ENCODE data around the gene ARID3C.
A peak's percentile ranks its signal among the peaks of the same experiment; 100 is the strongest.

The ARID3C gene

DNA sequence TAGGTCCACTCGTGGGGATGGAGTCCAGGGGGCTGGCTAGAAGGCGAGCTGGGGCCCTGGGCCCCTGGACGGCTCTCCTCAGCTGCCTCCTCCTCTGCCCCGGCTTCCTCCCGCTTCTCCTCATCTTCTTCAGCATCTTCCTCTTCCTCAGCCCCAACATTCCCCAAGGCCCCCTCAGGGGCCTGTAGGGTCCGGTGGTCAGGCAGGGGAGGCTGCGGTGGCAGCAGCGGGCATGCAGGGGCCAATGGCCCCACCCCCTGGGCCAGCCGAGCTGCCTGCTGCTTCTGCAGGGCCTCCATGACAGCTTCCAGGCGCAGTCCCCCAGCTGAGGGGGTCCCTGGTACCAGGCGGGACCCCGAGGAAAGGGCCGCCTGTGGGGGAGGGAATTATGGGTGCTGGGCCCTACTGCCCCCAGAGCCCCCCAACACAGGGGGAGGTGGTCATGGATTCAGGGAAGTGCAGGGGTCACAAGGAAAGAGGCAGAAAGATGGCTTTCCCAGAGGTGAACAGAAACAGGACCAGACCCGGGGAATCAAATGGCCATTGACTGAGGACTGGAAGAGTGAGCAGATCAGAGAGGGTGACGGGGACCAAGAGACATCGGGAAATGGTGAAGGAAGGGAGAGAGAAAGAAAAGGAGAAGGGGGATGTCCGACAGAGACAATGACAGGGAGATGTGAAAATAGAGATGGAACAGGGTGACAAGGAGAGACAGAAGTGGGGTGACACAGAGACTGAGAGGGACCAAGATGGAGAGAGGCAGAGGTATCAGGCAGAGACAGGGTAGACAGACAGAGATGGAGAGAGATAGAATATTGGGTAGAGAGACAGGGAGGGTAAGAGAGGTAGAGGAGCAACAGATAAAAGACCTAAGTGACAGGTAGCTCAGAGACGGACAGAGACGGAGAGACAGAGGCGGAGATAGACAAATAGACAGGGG, 880 bp downstream of the ARID3C start:
- no peak for DNase-seq (ENCODE audit: low read depth, low spot score)

DNA sequence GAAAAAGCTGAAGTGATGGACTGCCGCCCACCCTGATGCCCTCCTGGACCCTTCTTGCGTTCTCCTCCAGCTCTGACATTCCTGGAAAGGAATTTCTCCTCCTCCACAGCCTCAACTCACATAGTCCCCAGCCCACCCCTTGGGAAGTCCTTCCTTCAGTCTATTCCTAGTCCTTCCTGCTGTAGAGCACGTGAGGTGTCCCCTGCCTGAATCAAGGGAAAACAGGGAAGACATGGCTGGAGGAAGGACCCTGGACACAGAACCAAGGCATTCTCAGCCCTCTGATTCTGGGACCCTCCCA, 3.7 kb downstream of the ARID3C start:
- no peak for DNase-seq (ENCODE audit: low read depth, low spot score)

- DNase-seq (ENCODE audit: low read depth, low spot score) = no peak
Measured at GRCh38 chr9:34624475-34625185, 4.2 kb downstream of the ARID3C start.

DNA sequence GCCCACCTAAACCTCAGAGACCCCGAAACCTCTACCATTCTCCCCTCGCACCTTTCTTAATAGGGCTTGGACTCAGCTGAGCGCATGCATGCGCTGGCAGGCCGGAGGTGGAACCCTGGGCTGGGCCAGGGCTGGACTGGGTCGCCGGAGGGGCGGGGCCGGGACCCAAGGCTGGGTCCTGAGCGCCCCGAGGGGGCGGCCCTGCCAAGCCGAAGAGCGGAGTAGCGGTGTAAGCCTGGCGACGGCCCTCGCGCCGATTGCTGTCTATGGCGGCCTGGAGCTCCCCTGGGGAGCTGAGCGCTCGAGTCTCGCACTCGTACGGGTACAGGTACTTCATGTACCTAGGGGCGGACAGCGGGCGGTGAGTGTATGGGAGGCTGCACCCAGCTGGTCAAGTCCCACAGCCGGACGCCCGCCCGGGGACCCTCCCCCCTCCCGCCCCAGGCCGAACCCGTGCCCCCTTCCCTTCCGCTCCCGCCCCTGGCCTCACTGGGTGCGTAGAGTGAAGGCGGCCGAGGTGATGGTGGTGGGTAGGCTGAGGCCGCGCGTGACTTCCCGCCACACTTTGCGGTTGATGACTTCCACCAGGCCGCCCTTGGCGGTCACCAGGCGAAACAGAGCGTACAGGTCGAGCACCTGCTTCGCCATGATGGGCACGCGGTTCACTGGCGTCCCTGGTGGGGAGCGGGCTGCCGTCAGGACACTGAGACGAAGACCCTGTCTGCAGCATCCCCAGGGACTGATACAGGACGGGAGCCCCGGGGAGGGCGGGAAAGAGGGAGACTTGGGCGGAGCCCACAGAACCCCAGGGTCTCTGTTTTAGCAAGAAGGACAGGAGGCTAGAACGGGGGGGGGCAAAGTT, 5.3 kb downstream of the ARID3C start:
- DNase-seq (ENCODE audit: low read depth, low spot score) = no peak

DNA sequence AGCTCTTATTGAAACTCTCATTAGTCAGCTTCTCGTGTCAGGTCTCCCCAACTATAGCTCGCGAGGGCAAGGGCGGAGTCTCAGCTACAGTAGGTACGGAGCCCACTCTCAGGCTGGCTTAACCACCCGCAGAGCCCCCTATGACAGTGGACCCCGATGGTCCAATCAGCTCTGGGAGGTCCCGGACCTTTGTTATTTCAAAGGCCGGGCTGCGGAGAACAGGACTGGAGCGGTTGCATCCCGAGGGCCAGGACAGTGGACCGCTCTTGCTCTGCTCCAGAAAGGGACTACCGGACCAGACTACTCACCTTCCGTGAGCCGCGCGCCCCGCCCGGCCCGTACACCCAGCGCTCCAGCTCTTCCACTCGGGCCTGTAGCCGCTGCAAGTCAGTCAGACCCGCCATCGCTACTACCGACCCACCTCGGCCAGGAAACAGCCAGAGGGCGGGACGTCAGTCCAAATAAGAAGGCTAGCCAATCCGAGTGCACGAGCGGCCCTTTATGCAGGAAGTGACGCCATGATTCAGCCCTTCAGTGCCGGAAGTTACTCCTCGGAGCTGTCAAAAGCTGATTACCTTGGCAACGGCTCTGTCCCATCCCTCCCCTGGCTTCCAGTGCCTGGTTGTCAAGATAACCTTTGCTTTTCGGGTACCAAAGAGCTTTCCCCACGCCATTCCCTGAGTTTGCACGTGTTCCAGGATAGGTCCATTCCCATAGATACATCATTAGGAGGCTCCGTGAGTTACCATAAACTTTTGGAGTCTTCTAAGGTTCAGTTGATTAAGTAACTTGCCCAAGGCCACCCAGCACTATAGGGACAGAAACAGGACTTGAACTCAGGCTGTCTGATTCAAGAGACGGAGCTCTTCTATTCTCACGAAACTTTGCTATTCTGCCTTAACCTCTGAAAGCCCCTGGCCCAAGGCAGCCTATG, 8.5 kb downstream of the ARID3C start, which contains the start of gene DCTN3:
DCTN3 (minus strand) TSS at position 435 of the 934 bp plus-strand sequence; CDS start at position 404, 31 bp downstream.
- peak; percentile 73 for DNase-seq (ENCODE audit: low read depth, low spot score)

- no peak for DNase-seq (ENCODE audit: low read depth, low spot score)
Measured at GRCh38 chr9:34615132-34615531, 13.7 kb downstream of the ARID3C start.

DNA sequence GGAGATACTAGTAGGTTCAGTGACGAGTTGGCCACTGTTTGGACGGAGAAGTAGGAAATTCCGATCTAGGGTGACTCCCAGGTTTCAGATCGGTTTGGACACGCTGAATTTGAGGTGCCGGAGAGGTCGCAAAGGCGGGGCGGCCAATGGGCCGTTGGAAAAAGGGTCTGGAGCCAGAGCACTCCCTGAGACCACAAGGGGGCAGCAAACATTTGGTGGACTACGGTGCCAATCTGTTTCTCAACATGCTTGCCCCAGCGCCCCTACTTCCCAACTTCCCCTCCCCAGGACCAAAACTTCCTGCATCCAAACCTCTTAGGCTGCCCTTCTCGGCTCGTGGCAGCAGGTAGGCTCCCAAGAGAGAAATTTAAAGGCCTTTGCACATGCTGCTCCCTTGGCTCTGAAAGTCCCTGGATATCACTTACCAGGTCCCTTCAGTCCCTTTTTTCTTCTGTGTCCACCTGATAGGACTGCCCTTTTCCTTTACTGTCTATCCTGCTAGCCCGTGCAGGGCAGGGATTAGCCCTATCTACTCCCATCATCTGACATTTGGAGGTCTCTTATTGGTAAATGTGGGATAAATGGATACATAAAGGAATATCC, 16.0 kb downstream of the ARID3C start:
- DNase-seq (ENCODE audit: low read depth, low spot score) = no peak

GRCh38 chr9:34611811-34612787, 16.8 kb downstream of the ARID3C start, which contains the start of gene RPP25L:
RPP25L (minus strand) TSS chr9:34612097; CDS start chr9:34611296, 801 bp downstream.
- DNase-seq (ENCODE audit: low read depth, low spot score) = peak; percentile 26

GRCh38 chr9:34611251-34611810, 17.5 kb downstream of the ARID3C start:
- DNase-seq (ENCODE audit: low read depth, low spot score) = no peak

- no peak for DNase-seq (ENCODE audit: low read depth, low spot score)
Measured at GRCh38 chr9:34610434-34611206, 18.2 kb downstream of the ARID3C start.

DNA sequence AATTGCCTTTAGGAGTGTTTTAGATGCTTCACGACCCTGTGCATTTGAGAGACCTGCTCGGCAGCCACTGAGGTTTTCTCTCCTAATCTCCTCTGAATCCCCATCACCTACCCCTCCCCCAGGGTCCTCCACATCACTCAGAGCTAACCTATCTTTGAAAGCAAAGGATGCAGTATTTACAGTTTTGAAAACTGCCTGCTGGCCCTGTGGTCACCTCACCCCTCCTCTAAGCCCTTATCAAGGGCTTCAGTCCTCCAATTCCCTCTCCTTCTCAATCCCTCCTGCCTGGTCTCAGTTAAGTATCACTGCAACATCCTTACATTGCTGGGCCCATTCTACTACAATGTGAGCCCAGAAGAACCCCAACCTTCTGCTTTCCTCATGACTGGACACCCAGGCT, 21.5 kb downstream of the ARID3C start:
- no peak for DNase-seq (ENCODE audit: low read depth, low spot score)

GRCh38 chr9:34606905-34607304, 22.0 kb downstream of the ARID3C start:
- DNase-seq (ENCODE audit: low read depth, low spot score) = no peak

- DNase-seq (ENCODE audit: low read depth, low spot score) = no peak
Measured at GRCh38 chr9:34606190-34606589, 22.7 kb downstream of the ARID3C start.

DNA sequence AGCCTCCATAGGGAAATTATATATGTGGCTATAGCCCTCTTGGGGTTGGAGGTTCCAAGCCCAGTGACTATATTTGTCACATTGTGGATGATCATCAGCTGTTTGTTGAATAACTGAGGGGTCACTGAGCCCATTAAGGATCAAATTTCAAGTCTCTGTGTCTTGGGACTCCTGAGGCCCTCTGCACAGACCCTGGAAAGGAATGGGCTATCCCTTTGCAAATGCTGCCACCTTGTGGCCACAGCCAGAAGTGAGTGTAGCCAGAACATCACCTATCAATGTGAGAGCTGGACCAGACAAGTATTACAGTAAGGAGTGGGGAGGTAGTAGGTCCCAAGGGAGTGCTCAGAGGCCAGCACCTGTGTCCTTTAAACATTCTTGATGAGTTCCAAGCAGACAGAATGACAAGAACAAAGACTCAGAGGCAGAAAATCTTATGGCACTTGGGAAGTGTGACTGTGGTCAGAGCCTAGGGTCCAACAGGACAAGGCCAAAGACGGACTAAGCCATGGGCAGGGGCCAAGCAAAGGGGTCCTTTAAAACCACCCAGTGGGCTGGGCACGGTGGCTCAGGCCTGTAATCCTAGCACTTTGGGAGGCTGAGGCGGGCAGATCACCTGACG, 25.1 kb downstream of the ARID3C start:
- DNase-seq (ENCODE audit: low read depth, low spot score) = peak; percentile 32

DNA sequence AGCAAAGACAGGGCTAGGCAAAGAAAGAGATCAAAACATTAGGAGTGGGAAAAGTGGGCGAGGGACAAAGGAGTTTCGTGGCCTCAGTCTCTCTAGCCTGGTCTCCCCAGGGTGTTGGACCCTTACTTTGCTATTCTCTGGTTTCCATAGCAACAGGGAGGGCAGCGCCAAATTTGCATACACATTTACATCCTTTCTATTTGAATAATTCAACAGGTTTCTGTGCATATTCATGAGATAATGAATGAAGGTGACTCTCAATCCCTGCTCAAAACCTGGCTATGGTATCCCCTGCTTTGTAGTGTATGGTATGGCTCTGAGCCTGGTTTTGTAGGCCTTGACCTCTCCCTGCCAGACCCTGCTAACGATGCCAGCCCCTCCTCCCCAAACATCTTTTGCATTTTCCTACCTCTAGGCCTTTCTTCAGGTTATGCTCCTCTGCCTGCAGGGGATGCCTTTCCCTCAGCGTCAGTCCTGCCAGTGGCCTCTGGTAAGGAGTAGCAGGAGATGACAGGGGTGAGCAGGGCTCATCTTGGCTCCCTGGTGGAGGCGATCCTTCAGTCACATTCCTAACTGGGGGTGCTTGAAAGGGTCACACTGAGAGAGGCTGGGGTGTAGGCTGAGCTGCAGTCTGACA, 26.8 kb downstream of the ARID3C start:
- DNase-seq (ENCODE audit: low read depth, low spot score) = no peak

- DNase-seq (ENCODE audit: low read depth, low spot score) = no peak
Measured at GRCh38 chr9:34600908-34601307, 28.0 kb downstream of the ARID3C start.

GRCh38 chr9:34599546-34599945, 29.3 kb downstream of the ARID3C start:
- no peak for DNase-seq (ENCODE audit: low read depth, low spot score)

All from brain pericyte (primary cell).